Fibroblast of lung (primary cell): ENCODE results near the gene COX10.

Experiments used
- EZH2 ChIP-seq: IDR thresholded peaks from 2 replicates; pipeline ENCODE4 v1.5.1; 2012; ENCODE audit warnings: low read length, control low read depth, mild to moderate bottlenecking; ENCODE audit errors: missing control alignments
- TF ChIP-seq, protein P1 (sequence below), 2 donors: IDR thresholded peaks in 1 of 2; conservative IDR thresholded peaks in 1 of 2; 1 replicate in 1 of 2; 2 replicates in 1 of 2; pipeline ENCODE4 v1.5.1; 2011 to 2012; ENCODE audit warnings: low read length in 2 of 2, control low read depth in 1 of 2, inconsistent platforms in 1 of 2, low read depth in 1 of 2, mild to moderate bottlenecking in 1 of 2

DNA sequence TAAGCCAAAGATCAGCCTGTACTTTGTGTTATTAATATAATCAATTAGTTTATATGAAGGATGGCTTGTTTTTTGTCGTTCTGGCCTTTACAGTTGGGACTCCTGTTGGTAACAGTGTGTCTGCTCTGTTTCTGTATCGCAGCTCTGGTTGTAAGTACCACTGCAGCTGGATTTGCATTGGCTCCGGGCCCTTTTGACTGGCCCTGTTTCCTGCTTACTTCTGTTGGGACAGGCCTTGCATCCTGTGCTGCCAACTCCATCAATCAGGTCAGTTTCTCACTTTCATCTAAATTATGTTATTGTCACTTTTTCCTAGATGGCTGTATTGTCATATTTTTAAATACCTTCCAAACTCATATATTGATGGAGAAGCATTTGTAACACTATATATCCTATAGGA, 32.7 kb downstream of the COX10 start:
- TF ChIP-seq, protein P1, sequence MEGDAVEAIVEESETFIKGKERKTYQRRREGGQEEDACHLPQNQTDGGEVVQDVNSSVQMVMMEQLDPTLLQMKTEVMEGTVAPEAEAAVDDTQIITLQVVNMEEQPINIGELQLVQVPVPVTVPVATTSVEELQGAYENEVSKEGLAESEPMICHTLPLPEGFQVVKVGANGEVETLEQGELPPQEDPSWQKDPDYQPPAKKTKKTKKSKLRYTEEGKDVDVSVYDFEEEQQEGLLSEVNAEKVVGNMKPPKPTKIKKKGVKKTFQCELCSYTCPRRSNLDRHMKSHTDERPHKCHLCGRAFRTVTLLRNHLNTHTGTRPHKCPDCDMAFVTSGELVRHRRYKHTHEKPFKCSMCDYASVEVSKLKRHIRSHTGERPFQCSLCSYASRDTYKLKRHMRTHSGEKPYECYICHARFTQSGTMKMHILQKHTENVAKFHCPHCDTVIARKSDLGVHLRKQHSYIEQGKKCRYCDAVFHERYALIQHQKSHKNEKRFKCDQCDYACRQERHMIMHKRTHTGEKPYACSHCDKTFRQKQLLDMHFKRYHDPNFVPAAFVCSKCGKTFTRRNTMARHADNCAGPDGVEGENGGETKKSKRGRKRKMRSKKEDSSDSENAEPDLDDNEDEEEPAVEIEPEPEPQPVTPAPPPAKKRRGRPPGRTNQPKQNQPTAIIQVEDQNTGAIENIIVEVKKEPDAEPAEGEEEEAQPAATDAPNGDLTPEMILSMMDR (conservative IDR thresholded peaks at IDR 0.05 in 1 of 2, IDR thresholded peaks at IDR 0.05 in 1 of 2; ENCODE audit: low read depth in 1 of 2, low read length in 2 of 2), result no peak
- no peak for TF ChIP-seq EZH2
